Germinal center (tissue), 1 donor: ENCODE results near the gene RASGRP2.

ENCODE experiments used
- DNase-seq: peaks from one replicate; pipeline ENCODE4 v3.0.0; 2012; ENCODE audit warnings: mixed read lengths, low spot score

The RASGRP2 gene

GRCh38 chr11:64743591-64744543, at the start of gene RASGRP2:
TSS of gene RASGRP2 (minus strand) at chr11:64744142. CDS start at chr11:64742866, 1,276 bp downstream.
- peak; percentile 67 for DNase-seq

GRCh38 chr11:64792482-64792881, 48.5 kb upstream of the RASGRP2 start:
- no peak for DNase-seq

DNA sequence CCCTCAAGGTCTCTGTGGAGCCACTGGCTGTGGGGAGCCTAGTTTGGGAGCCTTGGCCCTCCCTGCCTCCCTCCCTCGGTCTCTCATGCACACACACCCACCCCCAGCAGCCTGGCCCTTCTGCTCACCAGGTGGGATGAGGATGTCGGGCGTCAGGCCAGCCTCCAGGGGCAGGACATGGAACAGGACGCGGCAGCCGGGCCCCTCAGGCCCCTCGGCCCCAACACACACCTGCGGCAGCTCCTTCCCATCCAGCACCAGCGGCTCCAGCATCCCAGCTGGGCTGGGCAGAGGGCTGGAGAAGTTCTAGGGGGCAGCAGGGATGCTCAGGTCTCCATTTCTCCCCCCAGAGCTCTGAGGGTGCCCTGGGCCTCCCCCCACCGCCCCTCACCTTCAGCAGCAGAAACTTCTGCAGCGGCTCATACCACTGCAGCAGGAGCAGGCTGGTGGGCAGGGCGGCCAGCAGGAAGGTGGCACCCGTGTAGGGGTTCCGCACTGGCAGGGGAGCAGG, 47.9 kb upstream of the RASGRP2 start:
- no peak for DNase-seq

DNA sequence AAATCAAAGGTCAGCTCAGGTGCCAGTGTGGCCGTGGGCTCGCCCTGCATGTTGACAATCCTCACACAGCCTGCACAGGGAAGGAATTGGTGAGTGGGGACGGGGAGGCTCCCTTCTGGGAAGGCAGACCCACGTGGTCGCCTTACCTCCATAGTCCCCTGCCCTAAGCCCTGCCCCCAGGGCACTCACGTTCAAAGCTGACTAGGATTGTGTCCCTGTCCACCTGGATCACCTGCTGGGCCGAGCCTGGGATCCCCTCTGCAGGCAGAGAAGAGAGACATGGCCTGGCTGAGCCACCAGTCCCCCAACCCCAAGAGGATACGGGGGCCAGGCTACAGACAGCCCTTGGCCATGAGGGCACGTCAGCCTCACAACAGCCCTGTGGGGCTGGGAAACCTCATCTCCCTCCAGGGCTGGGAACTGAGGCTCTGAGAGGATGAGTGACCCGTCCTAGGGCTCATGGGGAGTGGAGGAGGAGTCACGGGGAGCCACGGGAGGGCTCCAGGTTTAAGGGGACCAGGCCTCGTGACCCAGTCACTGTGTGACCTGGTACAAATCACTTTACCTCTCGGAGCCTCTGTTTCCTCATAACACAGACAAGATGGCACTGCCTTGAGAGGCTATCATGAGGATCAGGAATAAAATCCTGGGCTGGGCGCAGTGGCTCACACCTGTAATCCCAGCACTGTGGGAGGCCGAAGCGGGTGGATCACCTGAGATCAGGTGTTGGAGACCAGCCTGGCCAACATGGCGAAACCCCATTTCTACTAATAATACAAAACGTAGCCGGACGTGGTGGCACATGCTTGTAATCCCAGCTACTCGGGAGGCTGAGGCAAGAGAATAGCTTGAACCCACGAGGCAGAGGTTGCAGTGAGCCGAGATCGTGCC, 46.5 kb upstream of the RASGRP2 start:
- no peak for DNase-seq

DNA sequence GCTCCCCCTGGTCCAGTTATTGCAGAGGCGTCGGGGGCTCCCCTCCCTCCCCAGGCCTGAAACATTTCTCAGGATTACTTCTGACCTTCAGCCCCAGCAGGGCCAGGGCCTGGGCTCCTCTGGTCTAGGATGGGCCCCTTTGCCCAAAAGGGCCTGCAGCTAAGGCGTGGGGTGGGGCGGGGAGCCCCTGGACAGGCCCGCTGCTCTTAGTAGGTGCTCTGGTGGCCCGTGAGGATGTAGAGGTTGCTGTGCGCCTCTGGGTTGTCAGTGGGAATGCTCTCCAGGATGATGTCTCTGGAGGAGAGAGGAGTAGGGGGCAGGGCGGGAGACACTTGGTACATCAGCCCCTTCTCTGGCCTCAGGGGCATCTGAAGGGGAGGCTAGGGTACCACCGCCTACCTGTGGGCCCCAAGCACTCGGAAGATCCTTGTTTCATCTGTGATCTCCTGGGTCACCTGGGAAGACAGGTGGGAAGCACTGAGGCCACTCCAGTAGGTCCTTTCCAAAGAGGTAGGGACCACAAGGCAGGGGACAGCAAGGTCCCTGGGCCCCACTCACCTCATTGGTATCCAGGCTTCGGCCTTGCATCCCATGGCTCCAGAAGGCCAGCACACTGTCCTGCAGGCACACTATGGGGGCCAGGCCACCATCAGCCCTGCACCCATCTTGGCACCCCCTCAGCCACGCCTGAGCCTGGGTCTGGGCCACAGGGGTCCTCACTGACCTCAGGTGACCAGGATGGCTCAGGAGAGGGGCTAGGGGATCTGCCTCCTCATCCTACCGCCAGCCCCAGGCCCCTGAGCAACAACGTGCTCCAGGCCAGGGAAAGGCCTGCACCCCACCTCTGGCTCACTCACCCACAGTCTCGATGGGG, 45.6 kb upstream of the RASGRP2 start:
- no peak for DNase-seq

- no peak for DNase-seq
These were observed 44.6 kb upstream of the RASGRP2 start for GRCh38 chr11:64788321-64789215.

DNA sequence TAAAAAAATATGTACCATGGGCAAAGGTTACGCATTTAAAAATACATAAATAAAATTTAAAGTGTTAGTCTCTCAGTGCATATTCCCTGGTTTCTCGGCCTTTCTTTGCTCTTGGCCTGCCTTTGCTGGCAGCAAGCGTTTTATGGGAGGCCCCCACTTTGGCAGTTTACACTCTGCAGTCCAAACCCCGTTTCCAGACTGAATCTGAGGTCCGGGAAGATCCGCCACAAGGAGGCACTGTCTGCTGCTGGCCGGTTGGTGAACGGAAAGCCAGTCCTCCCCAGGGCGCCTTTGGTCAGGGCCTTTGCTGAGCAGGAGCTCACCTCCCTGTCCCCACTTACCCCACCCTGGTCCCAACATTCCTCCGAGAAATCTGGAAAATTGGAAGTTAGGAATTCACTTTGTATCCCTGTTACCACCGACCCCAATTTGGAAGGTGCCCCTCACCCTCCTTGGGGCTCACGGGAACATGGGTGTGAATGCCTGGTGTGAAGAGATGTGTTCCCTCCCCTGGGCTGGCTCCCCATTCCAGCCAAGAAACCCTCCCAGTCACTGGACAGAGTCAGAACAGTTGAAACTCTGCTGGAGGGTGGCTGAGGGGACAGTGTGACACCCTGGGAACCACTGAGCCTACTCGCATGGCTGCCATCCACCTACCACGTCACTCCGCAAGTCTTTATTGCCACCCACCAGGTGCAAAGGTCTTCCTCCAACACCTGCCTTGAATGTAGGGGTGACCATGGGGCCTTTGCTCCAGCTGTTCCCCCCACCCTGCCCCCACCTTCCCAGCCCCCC, 43.8 kb upstream of the RASGRP2 start:
- DNase-seq, result peak; percentile 74

GRCh38 chr11:64786308-64786707, 42.4 kb upstream of the RASGRP2 start:
- no peak for DNase-seq

DNA sequence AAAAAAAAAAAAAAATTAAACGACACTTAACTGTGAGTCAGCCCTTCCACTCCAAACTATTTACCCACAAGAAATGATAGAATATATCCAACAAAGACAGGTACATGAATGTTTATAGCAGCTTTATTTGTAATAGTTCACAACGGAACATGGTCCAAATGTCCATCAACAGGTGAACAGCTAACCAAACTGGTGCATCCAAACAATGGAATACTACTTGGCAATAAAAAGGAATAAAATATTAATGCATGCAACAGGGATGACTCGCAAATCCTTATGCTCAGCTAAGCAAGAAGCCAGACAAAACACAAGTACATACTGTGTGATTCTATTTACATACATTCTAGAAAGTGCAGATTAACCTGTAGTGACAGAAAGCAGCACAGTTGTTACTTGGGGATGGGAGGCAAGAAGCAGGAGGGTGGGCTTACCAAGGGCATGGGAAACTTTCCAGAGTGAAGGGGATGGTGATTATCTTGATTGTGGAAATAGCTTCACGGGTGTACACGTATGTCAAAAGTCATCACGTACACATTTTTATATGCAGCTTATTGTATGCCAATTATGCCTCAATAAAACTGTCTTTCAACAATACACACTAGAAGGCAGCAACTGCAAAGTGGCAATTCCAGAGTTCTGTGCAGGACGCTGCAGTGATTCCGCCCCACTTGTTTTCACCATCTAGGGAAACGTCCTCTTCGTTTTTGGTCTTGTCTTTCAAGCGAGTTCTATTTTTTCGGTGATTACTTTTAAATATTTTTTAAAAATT, 41.1 kb upstream of the RASGRP2 start:
- no peak for DNase-seq

DNA sequence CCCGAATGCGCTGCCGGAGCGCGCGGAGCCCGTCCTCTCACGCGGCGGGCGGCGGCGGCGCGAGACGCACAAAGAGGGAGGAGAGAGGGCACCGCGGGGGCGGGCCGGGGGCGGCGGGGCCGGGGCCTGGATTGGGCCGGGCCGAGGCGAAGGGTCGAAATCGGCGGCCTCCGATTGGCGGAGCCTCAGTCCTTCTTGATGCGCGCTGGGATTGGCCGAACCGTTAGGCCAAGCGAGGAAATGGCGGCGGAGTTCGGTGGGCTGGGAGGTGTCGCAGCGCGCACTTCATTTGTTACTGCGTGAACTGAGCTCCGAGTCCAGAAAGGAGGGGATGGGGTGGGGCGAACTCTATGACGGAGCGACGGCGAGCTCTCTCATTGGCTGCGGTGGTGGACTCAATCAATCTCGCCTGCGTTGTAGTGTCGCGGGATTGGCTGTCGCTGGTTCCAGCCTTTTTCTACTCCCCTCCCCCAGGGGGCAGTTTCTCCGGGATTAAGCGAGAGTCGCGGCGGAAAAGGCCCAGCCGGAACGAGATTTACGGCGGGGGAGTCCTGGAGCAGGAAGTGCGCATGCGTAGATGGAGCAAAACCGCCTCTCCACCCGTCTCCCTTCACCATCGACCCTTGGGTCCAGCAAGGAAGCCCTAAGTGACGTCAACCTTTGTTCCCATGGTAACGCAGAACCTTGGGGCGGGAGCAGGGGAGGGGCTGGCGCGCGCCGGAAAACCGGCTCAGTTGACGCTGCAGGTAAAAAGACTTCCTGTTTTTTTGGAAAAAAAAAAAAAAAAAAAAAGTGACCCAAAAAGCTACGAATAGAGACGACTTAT, 34.7 kb upstream of the RASGRP2 start, which contains the start of gene SF1:
Gene SF1, minus strand, starts transcription at position 70 of the 826 bp plus-strand sequence. CDS start 150 bp downstream, outside the sequence.
- DNase-seq, result peak; percentile 96

GRCh38 chr11:64778223-64778472, 34.2 kb upstream of the RASGRP2 start:
- DNase-seq, result no peak

DNA sequence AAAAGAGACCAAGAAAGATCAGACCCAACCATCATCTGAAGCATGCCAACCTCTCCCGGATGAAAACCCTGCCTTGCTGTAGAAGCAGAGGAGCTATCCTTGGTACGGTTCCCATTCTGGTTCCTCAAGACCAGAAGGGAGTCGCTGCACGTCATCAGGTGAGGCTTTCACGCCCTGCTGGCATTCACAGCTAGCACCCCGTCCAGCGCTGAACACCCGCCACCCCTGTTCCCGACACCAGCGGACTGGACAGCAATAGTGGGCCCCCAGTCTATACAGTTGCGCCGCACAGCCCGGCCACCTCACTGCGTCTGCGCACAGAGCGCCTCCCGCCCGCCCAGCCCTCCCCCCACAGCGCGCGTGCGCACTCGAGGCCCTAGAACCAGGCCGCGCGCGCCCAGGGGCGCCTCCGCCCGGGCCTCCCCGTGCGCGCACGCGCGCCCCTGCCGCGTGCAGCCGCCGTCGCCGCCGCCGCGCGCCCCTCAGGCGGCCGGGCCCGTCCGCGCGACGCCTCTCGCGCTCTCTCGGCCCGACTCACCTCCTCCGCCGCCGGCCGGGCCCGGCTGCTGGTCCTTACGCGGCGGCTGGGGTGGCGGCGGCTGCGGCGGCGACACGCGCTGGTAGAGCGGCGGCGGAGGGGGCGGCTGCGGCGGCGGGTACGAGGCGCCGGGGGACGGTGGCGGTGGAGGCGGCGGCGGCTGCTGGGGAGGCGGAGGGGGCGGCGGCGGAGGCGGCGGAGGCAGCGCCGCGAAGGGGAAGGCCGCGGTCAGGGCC, 33.7 kb upstream of the RASGRP2 start:
- peak; percentile 96 for DNase-seq

DNA sequence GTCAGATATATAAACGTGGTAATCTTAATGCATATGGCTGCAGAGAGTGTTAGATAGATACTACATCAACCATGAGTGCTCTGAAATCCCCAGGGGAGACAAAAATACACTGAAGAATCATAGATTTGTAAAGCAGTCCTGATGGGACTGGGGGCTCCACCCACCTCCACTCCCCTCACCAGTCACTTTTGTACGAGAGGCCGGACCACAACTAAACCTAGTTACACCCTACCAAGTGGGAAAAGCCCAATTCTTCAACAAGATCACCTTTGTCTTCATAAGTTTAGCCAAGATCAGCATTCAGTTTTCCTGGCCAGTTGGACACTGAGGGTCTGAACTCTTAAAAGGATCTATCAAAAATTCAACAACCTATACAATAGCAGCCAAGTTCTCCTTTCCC, 32.9 kb upstream of the RASGRP2 start:
- DNase-seq, result no peak

GRCh38 chr11:64776425-64776824, 32.5 kb upstream of the RASGRP2 start:
- no peak for DNase-seq

DNA sequence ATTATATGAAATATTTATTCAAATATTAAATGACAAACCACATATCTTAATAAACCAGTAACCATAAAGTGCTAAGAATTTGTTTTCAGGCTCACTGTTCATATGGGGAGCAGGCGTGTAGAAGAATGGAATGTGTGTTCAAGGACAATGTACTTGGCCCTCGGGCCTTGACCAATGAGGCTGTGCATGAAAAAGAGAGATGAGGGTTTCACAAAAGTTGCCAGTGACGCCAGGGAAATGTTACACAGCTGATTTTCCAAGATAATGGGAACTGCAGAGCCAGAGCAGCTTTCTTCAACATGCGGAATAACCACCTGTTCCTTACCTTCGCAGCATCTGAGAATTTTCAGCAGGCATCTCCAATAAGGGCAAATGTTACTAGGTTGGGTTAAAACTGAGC, 30.2 kb upstream of the RASGRP2 start:
- DNase-seq, result no peak

DNA sequence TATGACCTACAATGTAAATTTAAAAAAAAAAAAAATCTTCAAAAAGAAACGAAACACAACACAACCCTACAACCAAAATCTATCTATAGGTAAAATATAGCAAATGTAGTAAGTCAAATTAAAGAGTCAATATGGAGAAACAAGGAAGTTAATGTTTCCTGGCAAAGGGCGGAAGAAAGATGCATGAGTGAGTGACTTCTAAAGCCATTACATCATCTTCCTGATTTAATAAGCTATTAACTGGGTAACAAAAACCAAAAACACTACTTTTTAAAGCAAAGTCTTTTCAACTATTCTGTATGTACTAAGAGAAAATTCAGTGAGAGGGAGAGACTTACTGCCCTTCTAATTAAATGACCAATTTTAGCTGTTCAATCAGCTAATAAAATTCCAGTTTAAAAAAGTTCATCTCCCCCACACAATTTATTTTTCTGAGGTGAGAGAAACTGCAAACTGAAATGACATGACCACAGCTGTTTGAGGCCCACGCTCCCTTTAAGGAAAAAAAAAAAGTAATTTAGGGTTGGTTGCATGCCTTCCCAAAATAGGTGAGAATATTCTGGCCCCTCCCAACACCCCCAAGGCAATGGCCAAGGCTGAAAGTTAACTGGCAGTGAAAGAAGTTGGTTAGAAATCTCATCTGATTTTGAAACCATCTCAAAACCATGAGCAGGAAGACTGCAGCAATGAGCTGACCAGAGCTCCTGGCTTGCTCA, 28.5 kb upstream of the RASGRP2 start:
- DNase-seq, result peak; percentile 34

DNA sequence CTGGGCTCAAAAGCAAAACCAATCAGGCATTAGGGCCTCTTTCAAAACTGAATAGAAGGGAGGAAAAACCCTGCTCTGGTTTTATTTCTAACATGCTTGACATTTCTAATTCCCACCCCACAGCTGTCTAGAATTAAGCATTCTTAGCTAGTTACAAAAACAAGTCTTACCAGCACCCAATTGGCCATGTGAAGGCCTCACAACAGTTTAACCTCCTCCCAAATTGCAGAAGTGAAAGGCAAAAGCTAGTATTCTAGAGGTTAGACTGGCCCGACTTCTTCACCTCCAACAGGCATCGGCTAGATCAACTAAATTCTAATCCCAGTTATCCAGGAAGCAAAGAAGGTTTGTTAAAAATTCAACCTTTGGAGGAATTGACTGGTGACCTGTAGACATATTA, 27.9 kb upstream of the RASGRP2 start:
- no peak for DNase-seq
